Stimulated activated CD8-positive, alpha-beta memory T cell treated with anti-CD3 and anti-CD28 coated beads, Interleukin-15, amount 100 ng/mL, for 1 hour (primary cell): ENCODE results near the gene MYRF.
A peak's percentile ranks its signal among the peaks of the same experiment; 100 is the strongest.

ENCODE experiments used
- DNase-seq: peaks from one replicate; pipeline ENCODE4 v3.0.0-alpha.2; 2020; ENCODE audit warnings: low read depth

Gene MYRF

DNA sequence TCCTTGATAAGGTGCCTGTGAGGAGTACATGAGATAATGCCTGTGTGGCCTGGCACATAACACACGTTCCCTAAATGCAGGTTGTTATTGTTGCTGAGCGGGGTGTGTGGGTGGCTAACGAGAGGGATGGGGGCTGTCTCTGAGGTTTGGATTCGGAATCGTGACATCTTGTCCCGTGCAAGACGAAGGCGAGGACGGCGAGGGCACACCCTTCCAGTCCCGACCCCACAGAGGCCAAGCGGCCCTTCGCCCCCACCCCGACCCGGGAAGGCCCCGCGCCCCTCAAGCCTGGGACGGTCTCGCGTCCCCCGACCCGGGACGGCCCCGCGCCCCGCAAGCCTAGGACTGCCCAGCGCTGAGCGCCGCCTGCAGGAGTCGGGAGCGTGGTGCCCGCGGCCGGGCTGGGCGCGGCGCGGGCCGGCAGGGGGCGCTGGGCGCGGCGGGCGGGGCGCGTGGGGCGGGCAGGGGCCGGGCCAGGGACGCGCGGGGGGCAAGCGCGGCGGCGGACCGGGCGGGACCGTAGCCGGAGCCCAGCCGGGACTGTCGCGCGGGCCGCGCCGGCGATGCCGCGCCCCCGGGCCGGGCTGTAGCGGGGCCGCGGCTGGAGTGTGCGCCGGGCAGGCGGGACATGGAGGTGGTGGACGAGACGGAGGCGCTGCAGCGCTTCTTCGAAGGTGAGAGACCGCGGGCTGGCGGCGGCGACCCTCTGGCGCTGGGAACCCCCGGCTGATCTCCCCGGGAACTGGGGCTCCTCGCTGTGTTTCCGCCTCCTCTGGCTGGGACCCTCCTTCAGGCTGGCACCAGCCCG is at the start of gene MYRF:
Gene MYRF (plus strand): TSS at position 520 of the 808 bp plus-strand sequence. CDS start 109 bp downstream, at position 629.
- DNase-seq = peak; percentile 14

DNA sequence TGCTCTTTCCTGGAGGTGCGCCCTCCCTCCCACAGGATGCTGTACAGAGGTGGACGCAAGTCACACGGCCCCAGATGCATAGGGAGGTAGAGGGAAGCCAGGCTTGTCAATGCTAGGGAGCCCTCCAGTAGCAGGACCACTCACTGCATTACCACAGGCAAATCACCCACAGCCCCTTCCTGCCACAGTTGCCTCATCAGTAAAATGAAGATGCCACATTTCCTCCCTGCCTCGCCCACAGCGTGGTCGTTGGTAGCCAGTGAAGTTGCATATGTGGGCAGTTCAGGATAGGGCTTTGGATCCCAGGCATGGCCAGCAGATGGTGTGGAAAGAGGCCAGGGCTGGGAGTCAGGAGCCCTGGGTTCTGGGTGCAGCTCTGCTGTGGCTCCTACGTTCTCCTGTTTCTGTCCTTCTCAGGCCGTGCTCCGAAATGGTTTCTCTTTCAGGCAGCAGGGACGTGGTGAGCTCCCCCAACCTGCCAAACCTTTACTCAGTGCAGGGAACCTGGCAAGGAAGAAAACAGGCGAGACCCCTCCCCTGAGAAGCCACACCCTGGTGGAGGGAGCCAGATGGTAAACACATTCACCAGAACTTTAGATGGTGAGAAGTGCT is 49.6 kb upstream of the MYRF start:
- no peak for DNase-seq

DNA sequence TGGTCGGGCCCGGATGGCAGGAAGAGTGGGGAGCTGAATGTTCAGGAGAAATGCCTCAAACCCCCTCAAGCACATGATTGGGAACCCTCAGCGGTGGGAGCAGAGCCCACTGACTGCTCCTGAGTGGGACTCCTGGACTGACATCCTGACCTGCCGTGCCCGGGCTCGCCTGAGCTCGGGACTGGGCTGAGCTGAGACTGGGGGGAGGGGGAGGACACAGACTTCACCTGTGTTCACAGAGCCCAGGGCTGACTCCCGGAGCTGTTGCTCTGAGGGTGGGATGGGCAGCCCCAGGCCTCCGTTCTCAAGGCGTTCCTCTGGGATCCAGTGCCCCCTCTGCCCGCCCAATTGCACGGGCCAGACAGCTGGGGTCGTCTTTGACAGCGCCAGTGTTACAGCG is 47.6 kb upstream of the MYRF start:
- DNase-seq = no peak

DNA sequence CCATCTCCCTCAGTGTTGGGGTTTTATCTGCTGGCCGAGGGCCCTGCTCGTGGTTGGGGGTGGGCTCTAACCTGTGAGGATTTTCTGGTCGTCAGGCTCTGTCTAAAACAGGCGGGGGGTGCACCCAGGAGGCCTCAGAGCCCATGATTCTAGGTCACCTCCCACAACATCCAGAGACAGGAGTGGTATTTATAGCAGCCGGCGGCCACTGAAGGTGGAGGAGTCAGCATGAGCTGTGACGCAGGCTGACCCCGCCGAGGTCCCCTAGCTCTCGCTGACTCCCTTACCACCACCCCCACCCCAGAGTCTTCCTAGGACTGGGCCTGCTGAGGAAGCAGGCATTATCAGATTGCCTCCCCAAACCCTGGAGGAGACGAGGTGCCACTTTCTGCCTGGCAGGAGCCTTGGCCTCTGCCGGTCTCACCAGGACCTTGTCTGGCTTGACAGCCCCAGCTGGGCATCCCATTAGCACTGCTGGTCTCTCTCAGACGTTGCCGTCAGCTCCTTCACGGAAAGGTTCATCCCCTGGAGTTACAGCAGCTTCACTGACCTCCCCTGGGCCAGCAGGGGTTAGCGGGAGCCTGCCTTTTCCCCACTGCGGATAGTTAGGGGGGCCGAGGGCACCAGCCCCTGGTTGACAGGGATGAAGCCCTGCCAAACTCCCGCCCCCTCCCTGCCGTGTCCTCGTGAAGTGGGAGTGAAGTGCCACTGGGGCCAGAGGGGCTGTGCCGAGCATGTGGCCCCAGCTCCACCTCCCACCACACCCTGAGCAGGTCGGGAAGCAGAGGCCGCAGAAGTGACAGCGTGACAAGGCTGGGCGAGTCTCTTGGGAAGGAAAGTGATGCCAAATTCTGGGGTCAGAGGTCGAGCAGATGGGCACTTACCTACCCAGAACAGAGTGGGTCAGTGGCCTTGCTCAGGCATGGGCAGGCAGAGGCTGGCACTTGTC is 45.7 kb upstream of the MYRF start:
- no peak for DNase-seq

DNA sequence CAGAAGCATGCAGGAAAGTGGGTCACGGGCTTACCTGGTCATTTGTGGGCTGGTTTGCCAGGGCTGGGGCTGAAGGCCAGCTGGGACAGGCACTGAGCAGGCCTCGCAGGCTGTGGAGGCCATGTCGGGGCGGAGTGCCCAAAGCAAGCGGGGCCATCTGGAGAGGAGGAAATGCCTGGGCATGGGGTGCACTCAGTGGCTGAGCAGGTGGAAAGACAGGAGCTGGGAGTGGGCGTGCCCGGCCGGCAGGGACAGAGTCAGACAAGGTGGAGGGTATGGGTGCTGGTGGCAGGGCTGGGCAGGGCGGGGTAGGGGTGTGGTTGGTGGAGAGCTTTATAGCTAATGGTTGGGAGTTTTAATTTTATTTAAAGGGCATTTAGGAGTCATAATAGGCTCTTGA is 44.9 kb upstream of the MYRF start:
- DNase-seq = no peak

DNA sequence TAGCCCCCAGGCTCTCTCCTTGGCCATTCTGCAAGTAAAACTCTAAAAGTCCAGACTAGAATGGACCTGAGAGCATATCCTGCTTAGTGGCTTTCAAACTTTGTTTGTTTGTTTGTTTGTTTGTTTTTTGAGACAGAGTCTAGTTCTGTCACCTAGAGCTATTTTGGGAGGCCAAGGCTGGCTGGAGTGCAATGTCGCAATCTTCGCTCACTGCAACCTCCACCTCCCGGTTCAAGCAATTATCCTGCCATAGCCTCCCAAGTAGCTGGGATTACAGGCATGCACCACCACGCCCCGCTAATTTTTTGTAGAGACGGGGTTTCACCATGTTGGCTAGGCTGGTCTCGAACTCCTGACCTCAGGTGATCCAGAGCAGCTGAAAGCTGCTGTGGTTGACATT is 43.3 kb upstream of the MYRF start:
- no peak for DNase-seq

DNA sequence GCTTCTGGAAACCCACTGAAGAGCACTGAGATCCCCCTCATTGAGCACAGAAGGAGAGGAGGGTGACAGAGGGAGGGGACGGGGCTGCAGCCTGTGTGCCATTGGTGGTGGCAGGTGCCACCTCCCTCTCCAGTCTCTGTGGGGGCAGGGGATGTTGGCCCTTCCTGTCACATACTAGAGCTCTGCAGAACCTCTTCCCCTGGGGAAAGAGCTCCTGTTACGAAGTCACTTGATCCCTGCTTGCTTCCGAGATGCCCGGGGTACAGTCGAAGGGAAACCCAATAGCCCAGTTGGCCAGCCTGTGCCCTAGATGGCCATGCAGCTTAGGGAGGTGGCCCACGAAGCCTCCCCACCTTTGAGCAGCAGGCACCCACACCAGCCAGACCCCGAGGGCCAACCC is 42.9 kb upstream of the MYRF start:
- DNase-seq = no peak

DNA sequence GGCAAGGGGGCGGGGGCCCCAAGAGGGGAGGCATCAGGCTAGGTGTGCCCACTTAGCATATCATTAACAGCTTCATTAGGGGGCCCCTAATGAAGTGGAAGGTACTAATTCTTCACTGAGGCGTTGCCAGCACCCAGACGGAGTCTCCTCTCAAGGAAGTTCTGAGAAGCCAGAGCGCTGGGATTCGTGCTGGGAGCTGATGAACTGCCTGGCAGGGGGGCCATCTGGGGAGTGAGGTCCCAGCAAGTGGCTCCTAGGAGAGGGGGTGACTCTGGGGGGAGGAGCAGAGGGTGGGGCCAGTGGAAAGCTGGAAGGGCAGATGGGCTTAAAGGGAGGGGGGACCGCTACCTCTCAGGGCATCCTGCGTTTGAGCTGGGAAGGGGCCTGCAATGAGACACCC is 42.4 kb upstream of the MYRF start:
- DNase-seq = no peak

DNA sequence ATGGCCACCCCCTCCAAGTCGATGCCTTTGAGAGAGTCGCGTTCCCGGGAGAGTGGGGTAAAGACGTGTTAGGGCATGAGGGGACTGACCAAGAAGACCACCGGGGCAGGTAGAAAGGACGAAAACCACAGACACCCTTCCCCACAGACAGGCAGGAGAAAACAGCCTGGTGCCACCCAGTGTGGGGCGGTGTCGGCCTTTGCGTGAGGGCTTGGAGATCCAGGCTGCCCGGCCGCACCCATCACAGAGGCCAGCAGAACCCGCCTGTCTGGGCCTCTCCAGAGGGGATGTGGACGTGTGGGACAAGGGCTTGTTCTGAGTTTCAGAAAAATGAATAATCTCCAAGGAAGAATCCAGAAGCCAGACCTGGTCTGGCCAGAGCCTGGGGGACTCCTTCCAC is 41.4 kb upstream of the MYRF start:
- DNase-seq = no peak

DNA sequence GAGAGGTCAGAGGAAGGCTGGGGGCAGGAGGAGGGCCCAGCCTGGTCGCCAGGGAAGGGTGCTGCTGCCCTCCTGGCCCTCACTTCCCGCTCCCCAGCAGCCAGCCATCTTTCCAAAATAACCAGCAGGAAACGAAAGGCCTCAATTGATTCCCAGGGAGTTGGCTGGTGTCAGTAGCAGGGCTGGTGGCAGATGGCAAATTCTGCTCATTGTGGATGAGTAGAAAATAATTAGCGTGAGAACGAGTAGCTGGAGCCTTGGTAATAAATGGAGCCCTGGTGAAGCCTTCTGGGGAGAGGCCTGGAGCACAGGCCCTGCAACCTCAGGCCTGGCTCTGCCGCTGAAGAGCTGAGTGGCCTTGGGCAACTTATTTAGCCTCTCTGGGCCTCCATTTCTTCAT is 40.9 kb upstream of the MYRF start:
- no peak for DNase-seq

DNA sequence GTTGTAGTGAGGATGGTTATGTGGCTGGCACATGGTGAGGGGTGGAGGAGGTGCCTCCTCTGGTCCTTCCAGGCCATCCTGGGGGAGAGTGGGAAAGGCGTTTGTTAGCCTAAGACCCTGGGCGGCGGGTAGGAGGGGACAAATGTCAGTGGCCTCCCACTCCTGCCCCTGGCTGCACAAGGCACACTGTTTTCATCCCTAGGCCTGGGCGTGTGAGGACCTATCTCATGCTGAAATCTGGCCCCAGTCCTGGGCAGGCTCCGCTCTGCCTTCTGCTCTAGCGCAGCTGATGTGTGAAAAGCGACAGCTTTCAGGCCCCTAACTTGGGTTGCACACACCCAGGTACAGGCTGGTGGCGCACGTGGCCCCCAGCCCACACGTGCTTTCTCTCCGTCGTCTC is 40.1 kb upstream of the MYRF start:
- DNase-seq = no peak

DNA sequence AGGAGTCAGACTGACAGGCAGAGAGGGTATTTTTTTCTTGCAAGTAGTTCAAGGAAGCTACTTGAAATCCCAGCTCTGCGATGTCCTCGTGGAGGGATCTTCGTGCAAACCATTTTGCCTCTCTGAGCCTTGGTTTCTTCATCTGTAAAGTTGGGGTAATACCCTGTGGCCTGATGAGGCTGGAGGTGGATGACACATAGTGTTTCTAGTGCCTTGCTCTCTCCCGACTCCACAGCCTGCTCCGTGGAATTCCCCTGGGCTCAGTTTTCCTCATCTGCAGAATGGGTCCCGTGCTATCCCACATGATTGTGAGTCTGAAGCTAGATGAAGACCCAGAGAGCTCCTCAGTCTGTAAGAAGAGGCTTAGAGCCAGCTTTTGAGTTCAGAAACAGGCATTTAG is 39.6 kb upstream of the MYRF start:
- no peak for DNase-seq

DNA sequence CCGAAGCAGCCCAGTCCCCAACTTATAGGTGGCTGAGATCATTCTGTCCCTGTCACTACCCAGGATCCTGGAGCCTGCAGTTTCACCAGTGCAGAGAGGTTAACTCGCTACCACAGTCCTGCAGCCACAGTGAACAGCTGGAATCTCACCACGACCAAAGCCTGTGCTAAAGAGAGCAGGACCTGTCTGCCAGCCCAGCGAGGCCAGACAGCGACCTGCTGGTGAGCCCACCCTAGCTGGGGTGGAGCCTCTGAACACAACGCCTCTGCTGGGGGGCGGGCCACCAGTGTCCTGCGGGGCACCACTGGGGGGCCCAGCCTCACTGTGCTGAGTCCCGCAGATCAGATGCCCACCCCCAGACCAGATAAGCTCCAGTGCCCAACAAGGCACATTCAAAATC is 39.0 kb upstream of the MYRF start:
- no peak for DNase-seq

DNA sequence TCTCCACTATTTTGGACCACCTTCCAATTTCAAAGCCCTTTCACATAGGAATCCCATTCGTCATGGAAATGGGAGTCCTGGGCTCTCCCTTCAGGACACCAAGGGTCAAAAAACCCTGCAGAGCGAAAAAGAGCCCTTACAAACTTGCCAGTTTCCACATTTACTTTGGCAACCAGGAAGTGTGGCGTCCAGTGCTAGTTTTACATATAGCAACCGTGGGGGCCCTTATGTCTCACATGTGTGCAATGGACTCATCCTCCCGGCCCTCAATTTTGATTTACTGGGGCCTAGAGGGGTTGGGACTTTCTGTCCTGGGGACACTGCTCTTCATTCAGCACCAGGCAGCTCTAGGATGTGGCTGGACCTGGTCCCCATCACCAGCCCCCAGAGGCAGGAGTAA is 38.5 kb upstream of the MYRF start:
- no peak for DNase-seq

DNA sequence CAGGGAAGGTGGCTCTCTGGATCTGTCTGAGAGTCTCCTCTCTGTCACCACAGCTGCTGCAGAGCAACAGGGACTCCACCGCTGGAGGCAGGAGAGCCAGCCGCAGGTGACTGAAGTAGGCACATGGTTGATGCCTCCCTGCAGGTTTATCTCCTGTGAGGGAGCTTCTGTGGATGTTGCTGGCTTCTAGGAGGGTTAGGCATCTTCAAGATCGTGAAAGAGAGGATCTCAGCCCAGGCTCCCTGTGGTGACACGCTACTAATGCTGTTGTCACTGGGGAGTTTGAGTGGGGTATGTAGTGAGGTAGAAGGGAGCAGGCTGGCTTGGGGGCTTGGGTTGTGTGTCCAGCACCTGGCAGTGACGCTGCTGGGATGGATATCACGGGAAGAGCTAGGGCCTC is 38.1 kb upstream of the MYRF start:
- no peak for DNase-seq

DNA sequence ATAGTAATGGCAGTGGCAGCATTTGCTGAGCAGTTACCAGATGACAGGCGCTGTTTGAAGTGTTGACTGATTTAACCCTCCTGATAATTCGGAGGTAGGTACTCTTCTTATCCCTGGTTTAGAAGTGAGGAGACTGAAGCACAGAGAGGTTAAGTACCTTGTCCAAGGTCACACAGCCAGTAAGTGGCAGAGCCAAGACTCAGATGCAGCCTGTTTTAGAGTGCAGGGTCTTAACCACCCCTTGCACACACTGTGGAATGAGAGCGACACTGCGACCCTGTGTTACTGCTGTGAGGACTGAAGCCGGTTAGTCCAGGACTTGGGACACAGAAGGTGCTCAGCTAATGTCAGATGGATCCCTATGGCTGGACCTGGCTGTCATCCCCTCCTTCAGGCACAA is 37.5 kb upstream of the MYRF start:
- DNase-seq = no peak

DNA sequence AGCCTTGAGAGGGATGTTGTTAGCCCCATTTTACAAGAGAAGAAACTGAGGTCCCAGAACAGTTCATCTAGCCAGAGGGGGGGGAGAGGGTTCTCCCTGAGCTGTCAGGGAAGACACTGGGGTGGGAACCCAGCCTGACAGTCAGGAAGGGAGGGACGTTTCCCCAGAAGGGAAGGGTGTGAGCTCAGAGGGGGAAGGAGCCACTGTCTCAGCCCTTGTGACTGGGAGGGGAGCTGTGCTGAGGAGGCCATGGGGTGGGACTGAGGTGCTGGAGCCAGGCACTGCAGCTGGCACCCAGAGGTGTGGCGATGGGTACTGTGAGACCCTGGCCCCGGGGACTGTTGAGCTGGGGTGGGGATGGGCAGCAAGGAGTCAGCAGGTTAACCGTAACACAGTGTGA is 36.6 kb upstream of the MYRF start:
- DNase-seq = no peak

DNA sequence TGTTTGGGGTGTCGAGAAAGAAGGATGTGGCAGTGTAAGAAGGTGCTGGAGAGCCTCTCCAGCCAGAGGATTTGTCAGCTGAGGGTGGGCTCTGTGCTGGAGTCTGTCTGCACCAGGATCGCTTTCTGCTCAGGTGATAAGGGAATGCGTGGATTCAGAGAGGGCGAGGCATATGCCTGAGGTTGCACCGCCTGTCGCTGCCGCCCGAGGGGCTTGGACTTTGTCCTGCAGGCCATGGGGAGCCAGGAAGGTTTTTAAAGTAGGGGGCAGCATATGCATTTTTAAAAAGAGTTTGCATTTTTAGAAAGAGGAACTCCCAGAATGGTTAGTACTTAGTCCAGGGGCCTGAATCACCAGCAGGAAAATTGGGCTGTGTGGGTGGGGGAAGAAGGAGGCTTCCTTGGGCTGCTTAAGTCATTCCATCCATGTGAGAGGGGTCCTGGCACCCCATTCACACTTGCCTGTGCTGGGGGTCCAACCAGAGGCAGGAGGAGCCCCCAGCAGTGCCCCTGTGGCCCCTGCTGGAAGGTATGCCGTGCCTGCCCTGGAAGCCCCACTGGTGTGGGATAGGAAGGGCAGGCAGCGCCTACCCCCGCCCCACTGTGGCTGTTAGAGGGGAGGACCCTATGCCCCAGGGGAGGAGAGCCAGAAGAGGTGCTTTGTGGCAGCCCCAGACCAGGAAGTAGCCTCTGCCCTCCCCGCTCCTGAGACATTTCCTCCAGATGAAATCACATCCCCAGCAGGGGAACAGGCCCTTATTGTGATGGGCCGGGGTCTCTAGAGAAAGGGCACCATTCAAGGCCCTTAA is 35.8 kb upstream of the MYRF start:
- DNase-seq = no peak

DNA sequence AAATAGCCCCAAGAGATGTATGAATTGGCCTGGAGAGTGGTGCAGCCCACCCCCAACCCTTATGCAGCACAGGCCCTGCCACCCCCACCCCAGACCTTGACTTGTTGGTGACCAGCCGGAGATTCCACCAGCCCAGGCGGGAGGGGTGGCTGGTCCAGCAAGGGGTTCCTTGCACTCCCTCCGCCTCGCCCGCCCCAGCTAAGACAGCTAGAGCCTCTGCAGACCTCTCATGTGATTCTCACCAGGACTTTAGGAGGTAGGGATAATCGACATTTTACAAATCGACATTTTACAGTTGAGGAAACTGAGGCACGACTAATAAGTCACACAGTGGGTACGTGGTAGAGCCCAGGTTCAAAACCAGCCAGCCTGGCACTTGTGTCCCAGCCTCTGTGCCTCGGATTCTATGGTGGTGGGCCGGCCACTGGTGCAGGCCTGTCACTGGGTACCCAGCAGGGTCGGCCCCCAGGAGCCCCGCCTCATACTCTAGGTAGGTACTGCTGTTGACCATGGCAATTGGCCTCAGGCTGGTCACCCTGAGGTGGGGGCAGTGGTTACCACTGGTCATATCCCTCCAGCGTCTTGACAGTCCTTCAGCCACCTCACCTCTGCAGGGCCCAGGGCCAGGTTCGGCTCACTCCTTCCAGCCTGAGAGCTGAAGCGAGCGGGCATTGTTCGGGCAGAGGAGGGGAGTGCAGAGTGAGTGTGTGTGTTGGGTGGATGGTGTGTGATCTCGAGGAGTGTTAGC is 35.0 kb upstream of the MYRF start:
- no peak for DNase-seq

DNA sequence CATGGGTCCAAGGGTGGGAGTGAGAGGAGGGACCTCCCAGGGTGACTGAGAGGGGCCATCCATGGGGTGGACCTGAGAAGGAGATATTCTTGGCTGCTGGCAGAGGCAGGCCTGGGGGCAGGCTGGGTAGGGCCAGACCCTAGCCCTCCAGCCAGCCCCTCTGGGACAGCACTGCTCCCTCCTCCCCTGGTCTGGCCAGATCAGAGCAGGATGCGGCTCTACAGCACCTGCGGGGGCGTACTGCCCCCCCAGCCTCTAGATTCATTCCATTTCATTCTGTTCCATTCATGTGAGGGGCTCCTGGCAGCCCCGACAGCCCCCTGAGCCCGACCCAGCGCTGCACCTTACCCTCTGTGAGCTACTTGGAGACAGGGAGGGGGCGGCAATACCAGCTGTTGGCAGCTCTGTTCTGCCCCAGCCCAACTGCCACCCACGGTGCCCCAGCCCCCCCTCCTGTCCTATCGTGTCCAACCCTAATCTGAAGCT is 34.3 kb upstream of the MYRF start:
- DNase-seq = no peak
